K562 (cell line): ENCODE results near the gene TUT1. TPM values are rescaled to one million over a fixed set of nuclear protein-coding genes. Genes with fewer than 3 reads are reported as not detected.

Source experiments
- ADNP ChIP-seq: fragments of 200-800 bp; sonication (Bioruptor generic); IDR thresholded peaks from 2 replicates; pipeline ENCODE4 v1.6.1; 2016; ENCODE audit warnings: missing genetic modification characterization, missing compliant biosample characterization
- GATA2 ChIP-seq: sonication (generic); formaldehyde crosslinking; IDR thresholded peaks from 2 replicates; pipeline ENCODE4 v1.4.0; 2020; ENCODE audit warnings: mild to moderate bottlenecking, missing genetic modification reagents
- SMARCA5 ChIP-seq: fragments of 450-650 bp; IDR thresholded peaks from 2 replicates; pipeline ENCODE4 v1.6.1; 2016
- SOX6 ChIP-seq: fragments of 450-650 bp; IDR thresholded peaks from 2 replicates; pipeline ENCODE4 v1.6.1; 2014; ENCODE audit warnings: mild to moderate bottlenecking
- ZEB2 ChIP-seq: fragments of 450-650 bp; IDR thresholded peaks from 2 replicates; pipeline ENCODE4 v1.6.1; 2016
- ZFP36 ChIP-seq: fragments of 150-350 bp; IDR thresholded peaks from 2 replicates; pipeline ENCODE4 v1.6.1; 2018; ENCODE audit warnings: low read length, low read depth; ENCODE audit not compliant: partially characterized antibody
- ZNF445 ChIP-seq: fragments of 250-450 bp; sonication (Bioruptor Pico); IDR thresholded peaks from 2 replicates; pipeline ENCODE4 v1.4.0; 2020; ENCODE audit warnings: low read depth, mild to moderate bottlenecking, moderate library complexity
- polyA plus RNA-seq, 8 experiments: library from polyadenylated mRNA; depleted of rRNA in 4 of 8; stranded (reverse) in 5 of 8; unstranded in 3 of 8; fragments of >200 nt; fragmentation: Nextera tagmentation in 2 of 8; fragmentation: Illumina TruSeq in 1 of 8; extraction: Ambion mirVana in 2 of 8; extraction: Trizol in 1 of 8; gene quantifications; 2 replicates each; pipeline versions ENCODE4 v1.2.1 to v1.2.3, GENCODE V29; 2011 to 2014; ENCODE audit warnings: inconsistent platforms in 1 of 8, missing spikeins in 1 of 8
- total RNA-seq, 7 experiments: library from RNA; depleted of rRNA in 6 of 7; stranded (reverse); fragments of >200 nt in 6 of 7; fragmentation: Illumina TruSeq in 2 of 7; extraction: Trizol in 2 of 7; gene quantifications; 2 replicates each; pipeline versions ENCODE4 v1.2.1 to v1.2.3, GENCODE V29; 2011 to 2021; ENCODE audit warnings: low replicate concordance in 1 of 7
- TF ChIP-seq, protein P1 (sequence below): sonication (generic); formaldehyde crosslinking; IDR thresholded peaks from 2 replicates; pipeline ENCODE4 v1.8.0; 2022; ENCODE audit warnings: mild to moderate bottlenecking, missing genetic modification reagents
- TF ChIP-seq, protein P2 (sequence below): sonication (generic); formaldehyde crosslinking; IDR thresholded peaks from 2 replicates; pipeline ENCODE4 v1.8.1; 2022; ENCODE audit warnings: missing genetic modification reagents
- TF ChIP-seq, protein P3 (sequence below), 2 experiments: IDR thresholded peaks in 1 of 2; conservative IDR thresholded peaks in 1 of 2; 2 replicates each; pipeline ENCODE4 v1.6.1; 2016; ENCODE audit warnings: low read depth in 2 of 2, mild to moderate bottlenecking in 1 of 2, missing compliant biosample characterization in 1 of 2, missing genetic modification characterization in 1 of 2, moderate library complexity in 1 of 2
- TF ChIP-seq, protein P4 (sequence below): fragments of 250-450 bp; sonication (Bioruptor Pico); IDR thresholded peaks from 2 replicates; pipeline ENCODE4 v1.5.0; 2021; ENCODE audit warnings: mild to moderate bottlenecking, moderate library complexity
- TF ChIP-seq, protein P5 (sequence below), 2 experiments: fragments of 450-650 bp; IDR thresholded peaks; 2 replicates each; pipeline ENCODE4 v1.6.1; 2018; ENCODE audit warnings: mild to moderate bottlenecking in 2 of 2, low read depth in 1 of 2; ENCODE audit not compliant: partially characterized antibody in 2 of 2

TUT1 gene
- total and polyA plus RNA-seq, 9 of the 15 experiments (the other 6 are each of a cell fraction or from before 2014, with no cell fraction given) = 0.66 to 44.3 (median 15.7) TPM

- TF ChIP-seq, protein P1, sequence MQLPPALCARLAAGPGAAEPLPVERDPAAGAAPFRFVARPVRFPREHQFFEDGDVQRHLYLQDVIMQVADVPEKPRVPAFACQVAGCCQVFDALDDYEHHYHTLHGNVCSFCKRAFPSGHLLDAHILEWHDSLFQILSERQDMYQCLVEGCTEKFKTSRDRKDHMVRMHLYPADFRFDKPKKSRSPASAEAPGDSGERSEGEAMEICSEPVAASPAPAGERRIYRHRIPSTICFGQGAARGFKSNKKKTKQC (CRISPR knock-in tag) = no peak; the same call in 1 of the 2 replicates
- peak; percentile 82 for TF ChIP-seq SOX6
- TF ChIP-seq ZEB2 = peak; percentile 56; the same call in 1 of the 2 replicates
- no peak for TF ChIP-seq GATA2 (CRISPR knock-in tag)
- no peak for TF ChIP-seq ZNF445 (CRISPR knock-in tag)
- TF ChIP-seq, protein P2, sequence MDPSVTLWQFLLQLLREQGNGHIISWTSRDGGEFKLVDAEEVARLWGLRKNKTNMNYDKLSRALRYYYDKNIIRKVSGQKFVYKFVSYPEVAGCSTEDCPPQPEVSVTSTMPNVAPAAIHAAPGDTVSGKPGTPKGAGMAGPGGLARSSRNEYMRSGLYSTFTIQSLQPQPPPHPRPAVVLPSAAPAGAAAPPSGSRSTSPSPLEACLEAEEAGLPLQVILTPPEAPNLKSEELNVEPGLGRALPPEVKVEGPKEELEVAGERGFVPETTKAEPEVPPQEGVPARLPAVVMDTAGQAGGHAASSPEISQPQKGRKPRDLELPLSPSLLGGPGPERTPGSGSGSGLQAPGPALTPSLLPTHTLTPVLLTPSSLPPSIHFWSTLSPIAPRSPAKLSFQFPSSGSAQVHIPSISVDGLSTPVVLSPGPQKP (CRISPR knock-in tag) = no peak
- TF ChIP-seq SMARCA5 = peak; percentile 37; the same call in 1 of the 2 replicates
- TF ChIP-seq ZFP36 = no peak
- TF ChIP-seq, protein P3, sequence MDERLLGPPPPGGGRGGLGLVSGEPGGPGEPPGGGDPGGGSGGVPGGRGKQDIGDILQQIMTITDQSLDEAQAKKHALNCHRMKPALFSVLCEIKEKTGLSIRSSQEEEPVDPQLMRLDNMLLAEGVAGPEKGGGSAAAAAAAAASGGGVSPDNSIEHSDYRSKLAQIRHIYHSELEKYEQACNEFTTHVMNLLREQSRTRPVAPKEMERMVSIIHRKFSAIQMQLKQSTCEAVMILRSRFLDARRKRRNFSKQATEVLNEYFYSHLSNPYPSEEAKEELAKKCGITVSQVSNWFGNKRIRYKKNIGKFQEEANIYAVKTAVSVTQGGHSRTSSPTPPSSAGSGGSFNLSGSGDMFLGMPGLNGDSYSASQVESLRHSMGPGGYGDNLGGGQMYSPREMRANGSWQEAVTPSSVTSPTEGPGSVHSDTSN (CRISPR knock-in tag; IDR thresholded peaks at IDR 0.05; ENCODE audit: low read depth) = no peak
- TF ChIP-seq, protein P3 (tag; conservative IDR thresholded peaks at IDR 0.05; ENCODE audit: low read depth) = no peak
- TF ChIP-seq, protein P4, sequence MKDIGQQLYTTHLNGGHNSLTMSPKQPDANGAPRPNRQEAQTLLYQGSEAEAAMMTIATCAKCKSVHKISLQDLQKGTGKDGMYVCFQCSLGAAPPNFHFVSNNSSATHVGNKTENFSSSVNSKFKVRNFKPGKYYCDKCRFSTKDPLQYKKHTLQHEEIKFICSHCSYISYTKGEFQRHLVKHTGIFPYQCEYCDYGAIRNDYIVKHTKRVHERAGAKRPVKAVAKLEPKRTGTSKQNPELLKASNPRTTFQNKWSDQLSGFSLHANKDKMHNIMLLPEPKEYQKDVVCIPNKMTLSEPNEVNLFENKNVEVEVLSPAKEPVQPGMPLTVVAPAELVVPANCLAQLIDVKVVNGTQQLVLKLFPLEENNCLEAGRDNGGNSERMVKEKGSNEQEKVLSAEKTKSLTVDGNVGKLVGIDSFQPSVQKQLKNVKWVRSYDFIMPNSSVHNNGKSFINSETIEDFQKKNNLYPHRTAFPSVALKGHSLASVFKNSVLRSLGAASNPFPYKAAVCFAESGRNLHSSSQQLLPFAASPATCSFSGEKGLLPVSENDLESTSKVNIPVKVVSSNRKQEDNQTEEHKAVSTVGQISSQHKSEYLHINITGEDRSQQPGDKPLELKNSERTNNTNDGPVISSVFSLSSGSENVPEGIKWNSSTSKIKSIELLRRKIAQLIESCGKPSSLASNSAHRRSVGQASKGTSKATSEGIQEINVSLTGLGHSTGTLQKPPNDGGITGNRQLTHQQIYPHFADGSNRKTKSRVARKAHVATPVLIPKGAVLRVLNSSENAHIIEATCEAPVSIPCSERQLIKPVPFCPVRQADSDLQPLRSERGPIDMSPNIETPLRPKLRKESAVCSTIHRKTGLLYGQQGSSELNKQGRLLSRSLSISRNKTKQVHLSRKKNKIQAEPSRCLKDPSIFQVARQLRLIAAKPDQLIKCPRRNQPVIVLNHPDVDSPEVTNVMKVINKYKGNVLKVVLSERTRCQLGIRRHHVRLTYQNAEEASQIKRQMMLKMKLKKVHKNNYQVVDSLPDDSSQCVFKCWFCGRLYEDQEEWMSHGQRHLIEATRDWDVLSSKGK (CRISPR knock-in tag) = no peak
- TF ChIP-seq ADNP (tag) = no peak
- TF ChIP-seq, protein P5, sequence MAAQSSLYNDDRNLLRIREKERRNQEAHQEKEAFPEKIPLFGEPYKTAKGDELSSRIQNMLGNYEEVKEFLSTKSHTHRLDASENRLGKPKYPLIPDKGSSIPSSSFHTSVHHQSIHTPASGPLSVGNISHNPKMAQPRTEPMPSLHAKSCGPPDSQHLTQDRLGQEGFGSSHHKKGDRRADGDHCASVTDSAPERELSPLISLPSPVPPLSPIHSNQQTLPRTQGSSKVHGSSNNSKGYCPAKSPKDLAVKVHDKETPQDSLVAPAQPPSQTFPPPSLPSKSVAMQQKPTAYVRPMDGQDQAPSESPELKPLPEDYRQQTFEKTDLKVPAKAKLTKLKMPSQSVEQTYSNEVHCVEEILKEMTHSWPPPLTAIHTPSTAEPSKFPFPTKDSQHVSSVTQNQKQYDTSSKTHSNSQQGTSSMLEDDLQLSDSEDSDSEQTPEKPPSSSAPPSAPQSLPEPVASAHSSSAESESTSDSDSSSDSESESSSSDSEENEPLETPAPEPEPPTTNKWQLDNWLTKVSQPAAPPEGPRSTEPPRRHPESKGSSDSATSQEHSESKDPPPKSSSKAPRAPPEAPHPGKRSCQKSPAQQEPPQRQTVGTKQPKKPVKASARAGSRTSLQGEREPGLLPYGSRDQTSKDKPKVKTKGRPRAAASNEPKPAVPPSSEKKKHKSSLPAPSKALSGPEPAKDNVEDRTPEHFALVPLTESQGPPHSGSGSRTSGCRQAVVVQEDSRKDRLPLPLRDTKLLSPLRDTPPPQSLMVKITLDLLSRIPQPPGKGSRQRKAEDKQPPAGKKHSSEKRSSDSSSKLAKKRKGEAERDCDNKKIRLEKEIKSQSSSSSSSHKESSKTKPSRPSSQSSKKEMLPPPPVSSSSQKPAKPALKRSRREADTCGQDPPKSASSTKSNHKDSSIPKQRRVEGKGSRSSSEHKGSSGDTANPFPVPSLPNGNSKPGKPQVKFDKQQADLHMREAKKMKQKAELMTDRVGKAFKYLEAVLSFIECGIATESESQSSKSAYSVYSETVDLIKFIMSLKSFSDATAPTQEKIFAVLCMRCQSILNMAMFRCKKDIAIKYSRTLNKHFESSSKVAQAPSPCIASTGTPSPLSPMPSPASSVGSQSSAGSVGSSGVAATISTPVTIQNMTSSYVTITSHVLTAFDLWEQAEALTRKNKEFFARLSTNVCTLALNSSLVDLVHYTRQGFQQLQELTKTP (IDR thresholded peaks at IDR 0.05; ENCODE audit: low read depth in 1 of 2, partially characterized antibody in 2 of 2) = no peak
These were observed 30.5 kb upstream of the TUT1 start, which contains the start of gene B3GAT3 (continued) for GRCh38 chr11:62621567-62622470.
